Erythroblast (primary cell): ENCODE results near the gene SLC36A4.
"Not testable (repeated sequence)": the region's sequence is repeated elsewhere in the genome, so short reads cannot be mapped to it uniquely, and the experiment has no call there.

ENCODE experiments used
- GATA1 ChIP-seq: IDR thresholded peaks from 2 replicates; pipeline ENCODE4 v1.6.1; 2011; ENCODE audit warnings: low read depth, mild to moderate bottlenecking, control low read depth, low read length, moderate library complexity
- POLR2A ChIP-seq: IDR thresholded peaks from 2 replicates; pipeline ENCODE4 v1.6.1; 2011; ENCODE audit warnings: mild to moderate bottlenecking, low read length

GRCh38 chr11:93246790-93247189 is 49.0 kb upstream of the SLC36A4 start:
- not testable (repeated sequence) for TF ChIP-seq POLR2A, GATA1
